Body of pancreas (tissue), 4 donors: Measurements from ENCODE around the gene FRMPD4.

Source experiments
- CTCF ChIP-seq, 7 experiments: fragments of 450-650 bp in 4 of 7; fragments of 200-600 bp in 3 of 7; sonication (generic) in 3 of 7; IDR thresholded peaks; one replicate each; pipeline ENCODE4 v1.5.1; 2016 to 2019; ENCODE audit warnings: antibody characterized with exemption in 7 of 7
- POLR2A ChIP-seq, 3 donors: fragments of 450-650 bp; IDR thresholded peaks; one replicate each; pipeline ENCODE4 v1.6.1; 2016; ENCODE audit warnings: antibody characterized with exemption in 3 of 3, mild to moderate bottlenecking in 2 of 3

- TF ChIP-seq CTCF (IDR thresholded peaks at IDR 0.05) (no peak), POLR2A (IDR thresholded peaks at IDR 0.05) (no peak)
Observed at GRCh38 chrX:12403474-12404082, 265.3 kb downstream of the FRMPD4 start.
